GM12878 (cell line): ENCODE results near the gene C1QTNF9B. TPM values are rescaled to one million over a fixed set of nuclear protein-coding genes. Genes with fewer than 3 reads are reported as not detected.
"Not testable (repeated sequence)": the region's sequence is repeated elsewhere in the genome, so short reads cannot be mapped to it uniquely, and the experiment has no call there.

Source experiments
- ATAC-seq: fragments of 200-7000 bp; cut with Tn5 transposase; 3 replicates; pipeline ENCODE4 v1.9.1; 2020; ENCODE audit warnings: mild to moderate bottlenecking, moderate library complexity
- BruUV-seq: library from RNA; stranded (reverse); fragments of 400-500 nt; replicated peaks from 2 replicates; lab custom pipeline; 2021; lab: Mats Ljungman, UMichigan
- CTCF ChIA-PET: fragments of 300-600 bp; sonication (Branson Sonifier 250); formaldehyde crosslinking; extraction: SDS; loops from one replicate; lab custom pipeline; 2021; ENCODE audit warnings: inconsistent platforms; lab: Yijun Ruan, JAX
- POLR2A ChIA-PET: fragments of 350-600 bp; formaldehyde crosslinking; extraction: SDS; loops from one replicate; lab custom pipeline; 2021; ENCODE audit warnings: inconsistent platforms; lab: Charles Lee
- RAD21 ChIA-PET: fragments of 300-600 bp; sonication (Branson Sonifier 250); formaldehyde crosslinking; loops from one replicate; lab custom pipeline; 2023; ENCODE audit warnings: antibody characterized with exemption; ENCODE audit not compliant: unreplicated experiment; lab: Charles Lee
- SMC1A ChIA-PET: fragments of 300-600 bp; sonication (Branson Sonifier 250); formaldehyde crosslinking; loops from one replicate; lab custom pipeline; 2023; ENCODE audit not compliant: unreplicated experiment, uncharacterized antibody; lab: Charles Lee
- DNase-seq: peaks from one replicate; pipeline ENCODE4 v3.0.0-alpha.2; 2011; ENCODE audit warnings: low read depth, low spot score
- FAIRE-seq: peaks from 3 replicates; lab custom pipeline; 2011; peaks lifted over from hg19 to GRCh38; lab: Jason Lieb, UNC
- H2AFZ ChIP-seq: 2 replicates; pipeline ENCODE4 v1.6.0; 2011; ENCODE audit warnings: low read depth, low read length, control low read depth; ENCODE audit not compliant: control insufficient read depth
- H3K27ac ChIP-seq: 2 replicates; pipeline ENCODE4 v1.5.1; 2011; ENCODE audit warnings: control low read depth; ENCODE audit not compliant: control insufficient read depth, insufficient read depth
- H3K27me3 ChIP-seq, 2 experiments: replicated peaks in 1 of 2; 2 replicates each; pipeline versions ENCODE4 v1.6.0 to v1.6.1; 2011; ENCODE audit warnings: low read length in 1 of 2; ENCODE audit not compliant: control insufficient read depth in 2 of 2, insufficient read depth in 2 of 2
- H3K36me3 ChIP-seq, 2 experiments: 2 replicates each; pipeline ENCODE4 v1.5.1; 2011; ENCODE audit warnings: low read length in 1 of 2; ENCODE audit not compliant: control insufficient read depth in 2 of 2, insufficient read depth in 2 of 2
- H3K4me1 ChIP-seq: 2 replicates; pipeline ENCODE4 v1.6.1; 2011; ENCODE audit warnings: mild to moderate bottlenecking, low read length, moderate library complexity, mixed read lengths; ENCODE audit not compliant: control insufficient read depth, insufficient read depth
- H3K4me2 ChIP-seq: 2 replicates; pipeline ENCODE4 v1.6.0; 2011; ENCODE audit warnings: control low read depth; ENCODE audit not compliant: control insufficient read depth, insufficient read depth
- H3K4me3 ChIP-seq: fragments of 200-600 bp; sonication (generic); 2 replicates; pipeline ENCODE4 v1.5.1; 2016
- H3K79me2 ChIP-seq: 2 replicates; pipeline ENCODE4 v1.6.0; 2011; ENCODE audit warnings: low read length; ENCODE audit not compliant: control insufficient read depth, insufficient read depth
- H3K9ac ChIP-seq: 2 replicates; pipeline ENCODE4 v1.8.0; 2011; ENCODE audit warnings: low read length, control low read depth, mixed read lengths; ENCODE audit not compliant: control insufficient read depth, insufficient read depth
- H3K9me3 ChIP-seq: replicated peaks from 3 replicates; pipeline ENCODE4 v1.5.1; 2011; ENCODE audit warnings: mild to moderate bottlenecking, low read length; ENCODE audit not compliant: control insufficient read depth, insufficient read depth
- H4K20me1 ChIP-seq: 2 replicates; pipeline ENCODE4 v1.6.0; 2011; ENCODE audit not compliant: control insufficient read depth, insufficient read depth
- KAT2A ChIP-seq: conservative IDR thresholded peaks from 2 replicates; pipeline ENCODE4 v1.6.1; 2011; ENCODE audit warnings: low read depth, low read length; ENCODE audit not compliant: control insufficient read depth
- SP1 ChIP-seq: IDR thresholded peaks from one replicate; pipeline ENCODE4 v1.6.1; 2011; ENCODE audit warnings: low read depth, low read length
- WGBS: methylation state at CpG from one replicate; pipeline ENCODE4 v1.1.6; 2016; ENCODE audit warnings: low lambda C conversion rate; ENCODE audit not compliant: insufficient replicate concordance, insufficient coverage; ENCODE audit errors: missing lambda C conversion rate; 5-methylcytosine and 5-hydroxymethylcytosine counted together
- in situ Hi-C: fragments of 300-500 bp; cut with MboI; formaldehyde crosslinking; loops from 9 replicates; pipeline ENCODE4 v1.14.3; 2018; ENCODE audit warnings: mixed read lengths
- intact Hi-C: fragments of 100-400 bp; cut with micrococcal nuclease; formaldehyde crosslinking; loops from one replicate; pipeline ENCODE4 v1.14.2; 2022; ENCODE audit not compliant: unreplicated experiment
- polyA plus RNA-seq, 11 experiments: library from polyadenylated mRNA; depleted of rRNA in 4 of 11; unstranded in 6 of 11; stranded (reverse) in 5 of 11; fragments of >200 nt; fragmentation: Nextera tagmentation in 4 of 11; fragmentation: Illumina TruSeq in 1 of 11; extraction: Ambion mirVana in 4 of 11; extraction: Trizol in 1 of 11; gene quantifications; 1 replicate in 1 of 11; 2 replicates in 10 of 11; pipeline versions ENCODE4 v1.2.1 to v1.2.3, GENCODE V29; 2011 to 2016; ENCODE audit warnings: inconsistent platforms in 2 of 11, missing spikeins in 2 of 11, low read depth in 1 of 11
- total RNA-seq, 4 experiments: library from RNA; depleted of rRNA in 3 of 4; stranded (reverse); fragments of >200 nt in 3 of 4; fragmentation: Illumina TruSeq in 1 of 4; extraction: Trizol in 1 of 4; gene quantifications; 2 replicates each; pipeline versions ENCODE4 v1.2.1 to v1.2.3, GENCODE V29; 2013 to 2021
- TF ChIP-seq, protein P1 (sequence below): fragments of 450-650 bp; formaldehyde crosslinking; IDR thresholded peaks from 2 replicates; pipeline ENCODE4 v1.5.0; 2022; ENCODE audit warnings: mild to moderate bottlenecking, missing genetic modification characterization

C1QTNF9B gene
- total and polyA plus RNA-seq, 10 of the 15 experiments (the other 5 are each of a cell fraction or from before 2014, with no cell fraction given) = 0.10 to 0.48 (median 0.32) TPM; not detected in 6

DNA sequence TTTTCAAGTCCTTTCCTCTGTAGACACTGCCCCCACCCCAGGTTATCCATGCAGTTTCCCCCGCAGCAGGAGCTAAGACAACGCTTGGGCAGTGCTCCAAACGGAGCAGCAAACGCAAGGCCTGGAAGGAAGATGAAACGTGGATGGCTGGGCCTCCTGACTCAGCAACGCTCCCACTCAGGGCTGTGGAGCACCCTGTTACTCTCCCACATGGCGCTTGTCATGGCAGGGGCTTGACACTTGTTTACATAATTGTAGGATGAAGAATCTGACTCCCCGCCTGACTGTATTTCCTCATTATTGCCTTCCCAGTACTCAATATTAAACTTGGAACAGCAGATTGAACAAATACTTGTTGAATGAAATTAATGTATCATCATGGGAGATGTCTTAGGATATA, 799 bp upstream of the C1QTNF9B start (continued):
- no peak for TF ChIP-seq SP1
- TF ChIP-seq, protein P1, sequence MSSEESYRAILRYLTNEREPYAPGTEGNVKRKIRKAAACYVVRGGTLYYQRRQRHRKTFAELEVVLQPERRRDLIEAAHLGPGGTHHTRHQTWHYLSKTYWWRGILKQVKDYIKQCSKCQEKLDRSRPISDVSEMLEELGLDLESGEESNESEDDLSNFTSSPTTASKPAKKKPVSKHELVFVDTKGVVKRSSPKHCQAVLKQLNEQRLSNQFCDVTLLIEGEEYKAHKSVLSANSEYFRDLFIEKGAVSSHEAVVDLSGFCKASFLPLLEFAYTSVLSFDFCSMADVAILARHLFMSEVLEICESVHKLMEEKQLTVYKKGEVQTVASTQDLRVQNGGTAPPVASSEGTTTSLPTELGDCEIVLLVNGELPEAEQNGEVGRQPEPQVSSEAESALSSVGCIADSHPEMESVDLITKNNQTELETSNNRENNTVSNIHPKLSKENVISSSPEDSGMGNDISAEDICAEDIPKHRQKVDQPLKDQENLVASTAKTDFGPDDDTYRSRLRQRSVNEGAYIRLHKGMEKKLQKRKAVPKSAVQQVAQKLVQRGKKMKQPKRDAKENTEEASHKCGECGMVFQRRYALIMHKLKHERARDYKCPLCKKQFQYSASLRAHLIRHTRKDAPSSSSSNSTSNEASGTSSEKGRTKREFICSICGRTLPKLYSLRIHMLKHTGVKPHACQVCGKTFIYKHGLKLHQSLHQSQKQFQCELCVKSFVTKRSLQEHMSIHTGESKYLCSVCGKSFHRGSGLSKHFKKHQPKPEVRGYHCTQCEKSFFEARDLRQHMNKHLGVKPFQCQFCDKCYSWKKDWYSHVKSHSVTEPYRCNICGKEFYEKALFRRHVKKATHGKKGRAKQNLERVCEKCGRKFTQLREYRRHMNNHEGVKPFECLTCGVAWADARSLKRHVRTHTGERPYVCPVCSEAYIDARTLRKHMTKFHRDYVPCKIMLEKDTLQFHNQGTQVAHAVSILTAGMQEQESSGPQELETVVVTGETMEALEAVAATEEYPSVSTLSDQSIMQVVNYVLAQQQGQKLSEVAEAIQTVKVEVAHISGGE = no peak
- no peak for TF ChIP-seq KAT2A

DNA sequence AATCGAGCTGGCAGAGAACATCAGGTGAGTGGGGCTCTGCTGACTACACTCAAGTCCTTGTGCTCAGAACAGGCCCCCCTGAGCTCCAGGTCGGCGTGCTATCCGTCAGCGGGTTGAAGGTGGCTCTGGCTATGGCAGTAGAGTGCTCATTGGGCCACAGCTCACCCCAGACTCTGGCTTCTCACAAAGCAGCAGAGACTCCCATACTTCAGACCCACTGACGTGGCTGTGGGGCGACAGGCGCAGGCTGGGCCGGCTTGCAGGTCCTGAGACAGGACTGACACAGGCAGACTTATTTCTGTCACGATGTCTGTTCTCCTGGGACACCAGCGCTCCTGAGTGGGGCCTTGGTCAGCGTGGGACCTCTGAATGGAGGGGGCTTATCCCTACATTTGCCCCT, 2.6 kb downstream of the C1QTNF9B start:
- H3K27me3 ChIP-seq, H2AFZ ChIP-seq, POLR2A ChIA-PET, SMC1A ChIA-PET, BruUV-seq, DNase-seq, H3K4me1 ChIP-seq, RAD21 ChIA-PET, H3K27ac ChIP-seq, H3K4me2 ChIP-seq, ATAC-seq, H3K79me2 ChIP-seq, H4K20me1 ChIP-seq, CTCF ChIA-PET, intact Hi-C loops, in situ Hi-C loops, H3K36me3 ChIP-seq, H3K4me3 ChIP-seq, H3K9me3 ChIP-seq, H3K9ac ChIP-seq, FAIRE-seq: not testable (repeated sequence)
- WGBS = 56% methylated on average over 7 of the region's 12 CpGs

DNA sequence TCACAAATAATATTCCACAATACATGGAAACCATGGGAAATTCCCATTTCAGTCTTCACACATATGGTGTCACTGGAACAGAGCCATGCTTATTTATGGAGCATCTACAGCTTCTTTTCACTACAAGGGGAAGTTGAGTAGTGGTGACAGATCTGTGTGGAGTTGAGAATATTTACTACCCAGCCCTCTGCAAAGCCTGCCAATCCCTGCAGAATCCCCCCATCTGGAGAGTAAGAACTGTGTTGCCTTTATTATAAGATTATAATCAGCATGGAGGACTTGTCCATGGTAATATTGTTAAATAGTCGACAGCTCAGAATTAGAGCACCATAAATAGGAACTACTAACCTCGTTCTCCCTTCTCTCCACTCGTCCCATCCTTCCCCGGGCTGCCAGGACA, 3.5 kb downstream of the C1QTNF9B start:
- ATAC-seq, H3K36me3 ChIP-seq, H2AFZ ChIP-seq, H4K20me1 ChIP-seq, CTCF ChIA-PET, DNase-seq, FAIRE-seq, H3K4me1 ChIP-seq, H3K27me3 ChIP-seq, H3K4me2 ChIP-seq, SMC1A ChIA-PET, BruUV-seq, H3K27ac ChIP-seq, H3K9me3 ChIP-seq, POLR2A ChIA-PET, H3K79me2 ChIP-seq, H3K9ac ChIP-seq, H3K4me3 ChIP-seq, in situ Hi-C loops, intact Hi-C loops, RAD21 ChIA-PET: not testable (repeated sequence)
- 0% methylated on average over 1 of the region's 4 CpGs for WGBS
